Endothelial cell of umbilical vein (primary cell): Measurements from ENCODE around the gene PUS3. TPM values are rescaled to one million over a fixed set of nuclear protein-coding genes. Genes with fewer than 3 reads are reported as not detected.

Experiments
- BruUV-seq: library from RNA; stranded (reverse); fragments of 400-500 nt; replicated peaks from 2 replicates; lab custom pipeline; 2021; lab: Mats Ljungman, UMichigan
- CTCF ChIA-PET: fragments of 300-600, 350-600 bp; sonication (Branson Sonifier 250); formaldehyde crosslinking; loops from one replicate; lab custom pipeline; 2021; ENCODE audit warnings: antibody characterized with exemption, inconsistent platforms; lab: Charles Lee
- POLR2A ChIA-PET: fragments of 300-600, 350-600 bp; sonication (Branson Sonifier 250); formaldehyde crosslinking; loops from one replicate; lab custom pipeline; 2021; ENCODE audit warnings: antibody characterized with exemption, inconsistent platforms; lab: Charles Lee
- DNase-seq: peaks from one replicate; pipeline ENCODE4 v3.0.0-alpha.2; 2011; ENCODE audit warnings: low read depth, low spot score
- FAIRE-seq: peaks from 2 replicates; lab custom pipeline; 2011; peaks lifted over from hg19 to GRCh38; lab: Jason Lieb, UNC
- H2AFZ ChIP-seq: 2 replicates; pipeline ENCODE4 v1.6.0; 2012; ENCODE audit warnings: low read depth, low read length, control low read depth, inconsistent platforms
- H3K27ac ChIP-seq: 2 replicates; pipeline ENCODE4 v1.5.1; 2011; ENCODE audit warnings: low read depth, mild to moderate bottlenecking, control low read depth, low read length, moderate library complexity; ENCODE audit not compliant: insufficient read depth
- H3K27me3 ChIP-seq, 2 experiments: 2 replicates each; pipeline versions ENCODE4 v1.6.0 to v1.6.1; 2011; ENCODE audit warnings: low read length in 2 of 2, mixed read lengths in 1 of 2; ENCODE audit not compliant: control insufficient read depth in 2 of 2, insufficient read depth in 2 of 2
- H3K36me3 ChIP-seq, 2 experiments: 2 replicates in 1 of 2; 3 replicates in 1 of 2; pipeline ENCODE4 v1.5.1; 2011; ENCODE audit warnings: low read length in 2 of 2, mild to moderate bottlenecking in 1 of 2, moderate library complexity in 1 of 2; ENCODE audit not compliant: control insufficient read depth in 2 of 2, insufficient read depth in 2 of 2; ENCODE audit errors: extremely low read depth in 1 of 2
- H3K4me1 ChIP-seq: 3 replicates; pipeline ENCODE4 v1.5.1; 2011; ENCODE audit warnings: mild to moderate bottlenecking, low read length; ENCODE audit not compliant: control insufficient read depth, insufficient read depth; ENCODE audit errors: extremely low read depth
- H3K4me2 ChIP-seq: 2 replicates; pipeline ENCODE4 v1.6.1; 2011; ENCODE audit warnings: low read length, control low read depth, mixed read lengths; ENCODE audit not compliant: insufficient read depth
- H3K4me3 ChIP-seq, 3 experiments: fragments of 200-600 bp in 1 of 3; sonication (generic), shearing (Covaris generic) in 1 of 3; replicated peaks in 1 of 3; 2 replicates each; pipeline ENCODE4 v1.5.1; 2011 to 2016; ENCODE audit warnings: control low read depth in 3 of 3, low read length in 3 of 3, mild to moderate bottlenecking in 2 of 3, inconsistent platforms in 1 of 3, low read depth in 1 of 3, moderate library complexity in 1 of 3; ENCODE audit not compliant: insufficient read depth in 1 of 3
- H3K79me2 ChIP-seq: 2 replicates; pipeline ENCODE4 v1.6.0; 2012; ENCODE audit warnings: low read length, inconsistent platforms; ENCODE audit not compliant: control insufficient read depth, insufficient read depth
- H3K9ac ChIP-seq: replicated peaks from 2 replicates; pipeline ENCODE3; 2011; ENCODE audit warnings: low read length, control low read depth; ENCODE audit not compliant: insufficient read depth; ENCODE audit errors: extremely low read depth
- H3K9me1 ChIP-seq: replicated peaks from 3 replicates; pipeline ENCODE4 v1.6.0; 2011; ENCODE audit warnings: mild to moderate bottlenecking, low read length; ENCODE audit not compliant: control insufficient read depth, insufficient read depth; ENCODE audit errors: extremely low read depth
- H3K9me3 ChIP-seq: replicated peaks from 2 replicates; pipeline ENCODE4 v1.5.1; 2012; ENCODE audit warnings: low read length, inconsistent platforms; ENCODE audit not compliant: control insufficient read depth, insufficient read depth
- H4K20me1 ChIP-seq: replicated peaks from 2 replicates; pipeline ENCODE3; 2011; ENCODE audit warnings: mild to moderate bottlenecking, low read length; ENCODE audit not compliant: control insufficient read depth, insufficient read depth; ENCODE audit errors: extremely low read depth
- CTCF ChIP-seq, 2 donors: IDR thresholded peaks; 1 replicate in 1 of 2; 2 replicates in 1 of 2; pipeline ENCODE4 v1.5.1; 2011; ENCODE audit warnings: low read length in 2 of 2, mild to moderate bottlenecking in 2 of 2, moderate library complexity in 2 of 2, control low read depth in 1 of 2, inconsistent platforms in 1 of 2, low read depth in 1 of 2; ENCODE audit not compliant: insufficient read depth in 1 of 2; ENCODE audit errors: extremely low read depth in 1 of 2
- EZH2 ChIP-seq: IDR thresholded peaks from 2 replicates; pipeline ENCODE4 v1.6.1; 2012; ENCODE audit warnings: borderline replicate concordance, low read depth, mild to moderate bottlenecking, moderate library complexity, low read length, inconsistent platforms; ENCODE audit not compliant: severe bottlenecking
- FOS ChIP-seq: IDR thresholded peaks from 2 replicates; pipeline ENCODE4 v1.6.1; 2011; ENCODE audit warnings: mild to moderate bottlenecking, low read length, moderate library complexity, borderline replicate concordance; ENCODE audit not compliant: insufficient read depth
- GATA2 ChIP-seq: IDR thresholded peaks from 2 replicates; pipeline ENCODE4 v1.7.0; 2011; ENCODE audit warnings: low read depth, mild to moderate bottlenecking, moderate library complexity, mixed read lengths, low read length; ENCODE audit not compliant: insufficient read length, insufficient read depth
- JUN ChIP-seq: IDR thresholded peaks from 2 replicates; pipeline ENCODE4 v1.6.1; 2011; ENCODE audit warnings: borderline replicate concordance, low read depth; ENCODE audit not compliant: insufficient read length, insufficient read depth
- MAX ChIP-seq: IDR thresholded peaks from 2 replicates; pipeline ENCODE4 v1.6.1; 2011; ENCODE audit not compliant: insufficient read depth, insufficient read length
- MYC ChIP-seq: IDR thresholded peaks from one replicate; pipeline ENCODE4 v1.6.1; 2011; ENCODE audit warnings: mild to moderate bottlenecking, low read depth, low read length
- POLR2A ChIP-seq: IDR thresholded peaks from 2 replicates; pipeline ENCODE4 v1.6.1; 2012; ENCODE audit warnings: low read depth, mild to moderate bottlenecking, control low read depth, low read length
- POLR2AphosphoS5 ChIP-seq: IDR thresholded peaks from 2 replicates; pipeline ENCODE4 v1.6.1; 2012; ENCODE audit warnings: low read depth, mild to moderate bottlenecking, control low read depth, low read length, moderate library complexity; ENCODE audit not compliant: insufficient read depth
- dilution Hi-C: fragments of 300-500 bp; cut with MboI; formaldehyde crosslinking; loops from one replicate; pipeline ENCODE4 v1.15.0; 2019; ENCODE audit warnings: low sequenced_read_pairs; ENCODE audit not compliant: extremely low pct_ligation_motif_present
- intact Hi-C: fragments of 100-400 bp; cut with micrococcal nuclease; formaldehyde crosslinking; loops from one replicate; pipeline ENCODE4 v1.10.0; 2022
- polyA plus RNA-seq, 4 experiments: library from polyadenylated mRNA; depleted of rRNA in 3 of 4; stranded (reverse) in 3 of 4; unstranded in 1 of 4; fragments of >200 nt; gene quantifications; 2 replicates each; pipeline versions ENCODE4 v1.2.1 to v1.2.3, GENCODE V29; 2011 to 2012; ENCODE audit warnings: missing spikeins in 1 of 4
- total RNA-seq: library from RNA; stranded (reverse); gene quantifications from 2 replicates; pipeline ENCODE4 v1.2.3, GENCODE V29; 2021

PUS3 gene
- total and polyA plus RNA-seq, 2 donors (not counting 3 experiments of a cell fraction or from before 2014, with no cell fraction given) = 5.1 to 10.3 TPM

- H3K9me1 ChIP-seq = no peaks in the 10 kb centered on the region
- H3K36me3 ChIP-seq = no peaks in the 10 kb centered on the region
- H3K4me1 ChIP-seq = no peaks in the 10 kb centered on the region
- no TSS peak for BruUV-seq
- H3K9ac ChIP-seq = no peak overlapping the region
- H3K27me3 ChIP-seq = no peaks in the 10 kb centered on the region
- dilution Hi-C loops = no loop called here
- no peak overlapping the region for H3K4me3 ChIP-seq
- H3K27ac ChIP-seq = no peak overlapping the region
- FAIRE-seq (no peak), DNase-seq (no peak)
- TF ChIP-seq MAX (no peak), JUN (no peak), POLR2AphosphoS5 (no peak), MYC (no peak), GATA2 (no peak), EZH2 (no peak), POLR2A (no peak), FOS (no peak), CTCF (IDR thresholded peaks at IDR 0.05; ENCODE audit: extremely low read depth in 1 of 2, insufficient read depth in 1 of 2, low read depth in 1 of 2, low read length in 2 of 2) (no peak)
- H3K79me2 ChIP-seq = no peaks in the 10 kb centered on the region
- POLR2A ChIA-PET = no interaction called here
- no peaks in the 10 kb centered on the region for H4K20me1 ChIP-seq
- CTCF ChIA-PET = interaction anchor here (1.2 to 1.7 kb wide), 2 partner anchors 10 to 243 kb away, joined by 3 to 4 read pairs; no protein-coding TSS in a partner anchor
- intact Hi-C loops = no loop called here
- no peak overlapping the region for H2AFZ ChIP-seq
- no peak overlapping the region for H3K4me2 ChIP-seq
- no peaks in the 10 kb centered on the region for H3K9me3 ChIP-seq
Observed at GRCh38 chr11:125950696-125951651, 48.0 kb upstream of the PUS3 start.
